ENCODE measurements around the gene FXYD6.
A peak's percentile ranks its signal among the peaks of the same experiment; 100 is the strongest.
"Not testable (repeated sequence)": the region's sequence is repeated elsewhere in the genome, so short reads cannot be mapped to it uniquely, and the experiment has no call there.

Gene FXYD6

GRCh38 chr11:117816151-117816741, 60.2 kb downstream of the FXYD6 start:
- DNase-seq, result no peak

GRCh38 chr11:117815262-117815803, 61.1 kb downstream of the FXYD6 start:
- DNase-seq, result peak; percentile 83

GRCh38 chr11:117814766-117815261, 61.6 kb downstream of the FXYD6 start:
- DNase-seq, result peak; percentile 92

GRCh38 chr11:117814204-117814765, 62.2 kb downstream of the FXYD6 start:
- DNase-seq, result no peak

- not testable (repeated sequence) for DNase-seq
Measured at GRCh38 chr11:117810056-117810451, 66.4 kb downstream of the FXYD6 start.

- DNase-seq, result peak; percentile 85
Measured at GRCh38 chr11:117809236-117810055, 67.0 kb downstream of the FXYD6 start.

GRCh38 chr11:117808784-117809183, 67.7 kb downstream of the FXYD6 start:
- no peak for DNase-seq

GRCh38 chr11:117807482-117808327, 68.8 kb downstream of the FXYD6 start:
- peak; percentile 84 for DNase-seq

- DNase-seq, result no peak
Measured at GRCh38 chr11:117806846-117807245, 69.6 kb downstream of the FXYD6 start.

GRCh38 chr11:117805045-117805444, 71.4 kb downstream of the FXYD6 start:
- DNase-seq, result no peak

- no peak for DNase-seq
Measured at GRCh38 chr11:117803896-117804295, 72.6 kb downstream of the FXYD6 start.

- DNase-seq, result no peak
Measured at GRCh38 chr11:117799634-117800033, 76.8 kb downstream of the FXYD6 start.

- peak; percentile 21 for DNase-seq
Measured at GRCh38 chr11:117796872-117797529, 79.5 kb downstream of the FXYD6 start, which contains the start of gene DSCAML1. Gene DSCAML1 (minus strand): TSS chr11:117797216. CDS start chr11:117797079, 137 bp downstream.

- no peak for DNase-seq
Measured at GRCh38 chr11:117796456-117796871, 80.0 kb downstream of the FXYD6 start.

GRCh38 chr11:117795638-117796455, 80.6 kb downstream of the FXYD6 start:
- DNase-seq, result no peak

GRCh38 chr11:117794772-117795629, 81.5 kb downstream of the FXYD6 start:
- no peak for DNase-seq

GRCh38 chr11:117794135-117794534, 82.3 kb downstream of the FXYD6 start:
- DNase-seq, result no peak

- no peak for DNase-seq
Measured at GRCh38 chr11:117793583-117793982, 82.9 kb downstream of the FXYD6 start.

- DNase-seq, result no peak
Measured at GRCh38 chr11:117792992-117793391, 83.5 kb downstream of the FXYD6 start.

- no peak for DNase-seq
Measured at GRCh38 chr11:117792241-117792640, 84.2 kb downstream of the FXYD6 start.
